ENCODE measurements around the gene AIRE. TPM values are rescaled to one million over a fixed set of nuclear protein-coding genes. Genes with fewer than 3 reads are reported as not detected.

Gene AIRE
- total and polyA plus RNA-seq, 2 experiments from 2014 or later, result 0.45 TPM; not detected in 1

DNA sequence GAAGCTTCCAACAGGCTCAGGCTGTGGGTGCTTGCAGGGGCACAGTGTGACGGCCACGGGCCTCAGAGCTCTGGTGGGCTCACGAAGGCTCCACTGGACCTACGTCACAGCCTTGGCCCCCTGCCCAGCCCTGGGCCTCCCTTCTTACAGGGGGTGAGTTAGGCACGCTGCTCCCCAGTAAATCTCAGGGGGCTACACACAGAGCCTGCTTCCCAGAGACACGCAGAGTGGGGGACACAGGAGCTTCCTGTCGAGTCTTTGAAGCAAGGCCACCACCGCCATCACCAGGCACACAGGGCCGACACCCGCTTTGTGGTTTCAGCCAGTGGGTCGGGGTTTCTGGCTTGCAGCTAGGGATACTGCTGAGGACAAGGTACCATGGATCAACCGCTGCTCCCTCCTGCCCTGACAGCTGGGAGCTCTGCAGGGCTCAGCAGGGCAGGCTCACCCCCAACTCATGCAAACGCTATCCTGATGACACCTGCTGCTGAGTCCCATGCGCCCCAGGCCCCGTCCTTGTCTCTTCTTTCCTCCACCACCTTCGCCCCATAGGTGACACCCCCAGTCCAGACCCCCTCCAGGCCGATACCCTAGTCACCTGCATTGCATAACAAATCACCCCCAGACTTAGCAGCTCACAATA is 59.0 kb downstream of the AIRE start:
- Histone ChIP-seq H3K36me3 (no peaks in the 10 kb centered on the region), H3K9me3 (ENCODE audit: low read depth) (no peaks in the 10 kb centered on the region), H3K4me3 (no peak overlapping the region), H3K27ac (no peak overlapping the region), H3K27me3 (no peaks in the 10 kb centered on the region), H3K4me1 (ENCODE audit: low read depth) (no peaks in the 10 kb centered on the region)
- TF ChIP-seq, protein P1, sequence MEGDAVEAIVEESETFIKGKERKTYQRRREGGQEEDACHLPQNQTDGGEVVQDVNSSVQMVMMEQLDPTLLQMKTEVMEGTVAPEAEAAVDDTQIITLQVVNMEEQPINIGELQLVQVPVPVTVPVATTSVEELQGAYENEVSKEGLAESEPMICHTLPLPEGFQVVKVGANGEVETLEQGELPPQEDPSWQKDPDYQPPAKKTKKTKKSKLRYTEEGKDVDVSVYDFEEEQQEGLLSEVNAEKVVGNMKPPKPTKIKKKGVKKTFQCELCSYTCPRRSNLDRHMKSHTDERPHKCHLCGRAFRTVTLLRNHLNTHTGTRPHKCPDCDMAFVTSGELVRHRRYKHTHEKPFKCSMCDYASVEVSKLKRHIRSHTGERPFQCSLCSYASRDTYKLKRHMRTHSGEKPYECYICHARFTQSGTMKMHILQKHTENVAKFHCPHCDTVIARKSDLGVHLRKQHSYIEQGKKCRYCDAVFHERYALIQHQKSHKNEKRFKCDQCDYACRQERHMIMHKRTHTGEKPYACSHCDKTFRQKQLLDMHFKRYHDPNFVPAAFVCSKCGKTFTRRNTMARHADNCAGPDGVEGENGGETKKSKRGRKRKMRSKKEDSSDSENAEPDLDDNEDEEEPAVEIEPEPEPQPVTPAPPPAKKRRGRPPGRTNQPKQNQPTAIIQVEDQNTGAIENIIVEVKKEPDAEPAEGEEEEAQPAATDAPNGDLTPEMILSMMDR (IDR thresholded peaks at IDR 0.05; ENCODE audit: low read depth, low read length), result no peak
- DNase-seq (ENCODE audit: low read depth in 1 of 2, low spot score in 1 of 2), result no peak

DNA sequence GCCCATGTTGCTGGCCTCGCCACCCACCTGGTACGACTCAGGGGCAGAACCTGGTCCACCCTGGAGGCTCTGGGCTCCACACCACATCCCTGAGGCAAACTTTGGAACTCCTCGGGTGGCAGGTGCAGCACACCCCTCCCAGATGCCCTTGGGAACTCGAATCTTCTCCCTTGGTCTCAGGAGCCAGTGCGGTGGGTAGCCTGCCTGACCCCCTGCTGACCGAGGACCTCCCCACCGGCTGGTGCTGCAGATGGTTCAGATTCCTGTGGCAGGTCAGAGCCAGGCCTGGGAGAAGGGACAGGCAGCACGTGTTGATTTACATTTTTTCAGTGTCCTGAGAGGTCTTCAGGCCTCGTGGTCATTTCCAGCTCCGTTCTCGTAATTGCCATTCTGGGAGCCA is 59.8 kb downstream of the AIRE start:
- Histone ChIP-seq H3K4me3 (no peak overlapping the region), H3K27me3 (no peaks in the 10 kb centered on the region), H3K36me3 (no peaks in the 10 kb centered on the region), H3K27ac (no peak overlapping the region), H3K9me3 (ENCODE audit: low read depth) (no peaks in the 10 kb centered on the region), H3K4me1 (ENCODE audit: low read depth) (no peaks in the 10 kb centered on the region)
- TF ChIP-seq, protein P1 (IDR thresholded peaks at IDR 0.05; ENCODE audit: low read depth, low read length), result no peak
- no peak for DNase-seq (ENCODE audit: low read depth in 1 of 2, low spot score in 1 of 2)

DNA sequence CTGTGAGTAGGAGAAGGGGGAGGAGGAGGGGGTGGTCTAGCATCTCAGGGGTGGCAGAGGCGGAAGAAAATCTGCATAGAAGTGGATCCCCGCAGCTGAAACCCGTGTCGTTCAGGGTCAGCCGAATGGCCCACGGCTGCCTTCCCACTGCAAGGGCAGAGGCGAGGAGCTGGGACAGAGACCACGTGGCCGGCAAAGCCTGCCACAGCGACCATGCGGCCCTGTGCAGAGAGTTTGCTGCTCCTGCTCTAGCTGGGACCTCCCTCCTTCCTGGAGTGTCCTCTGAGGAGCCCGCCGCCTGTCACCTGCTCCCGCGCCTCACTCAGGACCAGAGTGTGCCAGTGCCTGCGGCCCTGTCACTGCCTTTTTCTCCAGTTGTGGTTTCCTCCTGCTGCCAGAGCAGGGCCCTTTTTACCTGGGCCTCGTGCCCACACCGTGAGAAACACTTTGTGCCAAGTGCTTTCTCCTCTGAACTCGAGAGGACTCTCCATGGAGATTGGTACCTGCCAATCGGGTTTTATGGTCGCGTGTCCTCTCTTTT is 62.3 kb downstream of the AIRE start:
- no peaks in the 10 kb centered on the region for H3K27me3 ChIP-seq
- TF ChIP-seq, protein P1 (IDR thresholded peaks at IDR 0.05; ENCODE audit: low read depth, low read length), result no peak
- no peaks in the 10 kb centered on the region for H3K4me1 ChIP-seq (ENCODE audit: low read depth)
- H3K36me3 ChIP-seq, result no peaks in the 10 kb centered on the region
- no peak overlapping the region for H3K4me3 ChIP-seq
- no peaks in the 10 kb centered on the region for H3K9me3 ChIP-seq (ENCODE audit: low read depth)
- no peak overlapping the region for H3K27ac ChIP-seq
- DNase-seq (ENCODE audit: low read depth in 1 of 2, low spot score in 1 of 2), result no peak

Other genes starting within 250 kb of the AIRE start
- 1.1 and 1.4 TPM in 2 replicates for gene PWP2, start 178.5 kb upstream of the AIRE start, total RNA-seq
- 0.99 and 2.1 TPM in 2 replicates for gene PWP2, start 178.5 kb upstream of the AIRE start, polyA plus RNA-seq
- gene GATD3, start 152.2 kb upstream of the AIRE start, total RNA-seq, result 25.3 and 28.5 TPM in 2 replicates
- 13.8 and 17.7 TPM in 2 replicates for gene GATD3, start 152.2 kb upstream of the AIRE start, polyA plus RNA-seq
- gene ICOSLG, start 44.9 kb upstream of the AIRE start, total RNA-seq, result 0.12 and 0.14 TPM in 2 replicates
- gene ICOSLG, start 44.9 kb upstream of the AIRE start, polyA plus RNA-seq, result 0.30 TPM in 1 of 2 replicates, not detected in the other
- not detected in 2 replicates for gene DNMT3L, start 24.0 kb upstream of the AIRE start, total RNA-seq
- not detected in 2 replicates for gene DNMT3L, start 24.0 kb upstream of the AIRE start, polyA plus RNA-seq
- 197 and 213 TPM in 2 replicates for gene PFKL, start 14.2 kb downstream of the AIRE start, total RNA-seq
- gene PFKL, start 14.2 kb downstream of the AIRE start, polyA plus RNA-seq, result 204 and 281 TPM in 2 replicates
- 40.9 and 46.7 TPM in 2 replicates for gene CFAP410, start 53.5 kb downstream of the AIRE start, total RNA-seq
- gene CFAP410, start 53.5 kb downstream of the AIRE start, polyA plus RNA-seq, result 34.0 and 37.1 TPM in 2 replicates
- gene TRPM2, start 67.7 kb downstream of the AIRE start, total RNA-seq, result not detected in 2 replicates
- not detected in 2 replicates for gene TRPM2, start 67.7 kb downstream of the AIRE start, polyA plus RNA-seq
- gene LRRC3, start 169.6 kb downstream of the AIRE start, total RNA-seq, result 5.9 and 9.5 TPM in 2 replicates
- 3.3 and 4.1 TPM in 2 replicates for gene LRRC3, start 169.6 kb downstream of the AIRE start, polyA plus RNA-seq

All from cardiac muscle cell (in vitro differentiated cells and primary cell).